ENCODE results near the gene ITGA2. TPM values are rescaled to one million over a fixed set of nuclear protein-coding genes. Genes with fewer than 3 reads are reported as not detected.

Gene ITGA2
- total and polyA plus RNA-seq, 9 of the 15 experiments (the other 6 are each of a cell fraction or from before 2014, with no cell fraction given) = 0.01 to 0.09 (median 0.03) TPM; not detected in 5

DNA sequence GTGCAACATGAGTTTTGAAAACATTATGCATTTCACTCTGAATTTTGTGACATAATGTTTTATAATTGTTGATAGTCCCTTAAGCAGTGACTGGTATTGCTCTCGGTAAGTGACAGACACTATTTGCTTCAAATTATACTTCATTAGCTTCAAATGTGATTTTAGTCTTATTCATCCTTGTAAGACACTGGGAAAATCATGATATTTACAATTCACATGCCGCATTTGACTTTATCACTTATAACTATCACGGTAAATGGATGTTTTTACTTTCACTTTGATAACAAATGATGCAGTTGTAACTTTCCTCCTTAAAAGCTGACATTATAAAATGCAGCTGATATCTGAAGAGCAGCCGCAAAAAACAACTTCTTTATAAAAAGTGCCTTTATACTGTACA lies 44.1 kb upstream of the ITGA2 start:
- FAIRE-seq (no peak), ATAC-seq (no peak), DNase-seq (ENCODE audit: extremely low read depth in 1 of 4, low spot score in 3 of 4) (no peak)
- Histone ChIP-seq H3K27ac (ENCODE audit: extremely low read depth, low read depth, low read length) (no peak overlapping the region), H3K4me1 (replicated peaks in 1 of 2; ENCODE audit: control insufficient read depth in 2 of 2, insufficient read depth in 2 of 2, low read length in 2 of 2) (no peaks in the 10 kb centered on the region), H3K9me1 (ENCODE audit: control insufficient read depth, insufficient read depth, low read length) (no peaks in the 10 kb centered on the region), H3K9ac (ENCODE audit: insufficient read depth in 1 of 2, low read depth in 2 of 2, low read length in 2 of 2) (no peak overlapping the region), H2AFZ (ENCODE audit: low read depth, low read length) (no peak overlapping the region), H4K20me1 (replicated peaks; ENCODE audit: control insufficient read depth, insufficient read depth, low read length) (no peaks in the 10 kb centered on the region), H3K79me2 (ENCODE audit: control insufficient read depth, insufficient read depth, low read length) (no peaks in the 10 kb centered on the region), H3K9me3 (replicated peaks; ENCODE audit: control insufficient read depth, insufficient read depth, low read depth, low read length) (no peaks in the 10 kb centered on the region), H3K4me2 (ENCODE audit: insufficient read depth, low read length) (no peak overlapping the region; the same call in 1 of the 2 replicates), H3K4me3 (no peak overlapping the region), H3K36me3 (ENCODE audit: control insufficient read depth, insufficient read depth, low read length) (no peaks in the 10 kb centered on the region), H3K27me3 (ENCODE audit: control insufficient read depth in 2 of 2, insufficient read depth in 2 of 2, low read length in 2 of 2) (peaks cover 0 to 4% of the 10 kb centered on the region in 2 experiments; a peak in 2 of 5 replicates)
- intact Hi-C loops (cut with micrococcal nuclease) (no loop called here), in situ Hi-C loops (cut with MboI) (loop anchor here (5.0 kb wide), 1 partner anchor 152 kb away; no protein-coding TSS in a partner anchor)
- CTCF ChIA-PET (ENCODE audit: low intra/inter-chr PET ratio) = interaction anchor here (0.5 kb wide), 1 partner anchor 369 kb away, joined by 3 read pairs; no protein-coding TSS in a partner anchor
- 5% methylated on average over 4 of the region's 4 CpGs for WGBS (ENCODE audit: insufficient coverage, low coverage, missing lambda C conversion rate)
- POLR2A ChIA-PET = no interaction called here
- no TSS peak for BruUV-seq (replicated peaks)
- TF ChIP-seq ETS2 (tag; IDR thresholded peaks at IDR 0.05; ENCODE audit: borderline replicate concordance, poor library complexity, severe bottlenecking) (no peak), SP2 (IDR thresholded peaks at IDR 0.05; ENCODE audit: extremely low read depth, low read depth, low read length, poor library complexity, severe bottlenecking) (no peak), CBFA2T3 (IDR thresholded peaks at IDR 0.05) (no peak), LEF1 (IDR thresholded peaks at IDR 0.05) (no peak), ZNF717 (CRISPR knock-in tag; IDR thresholded peaks at IDR 0.05) (no peak)
- TF ChIP-seq, protein P1, sequence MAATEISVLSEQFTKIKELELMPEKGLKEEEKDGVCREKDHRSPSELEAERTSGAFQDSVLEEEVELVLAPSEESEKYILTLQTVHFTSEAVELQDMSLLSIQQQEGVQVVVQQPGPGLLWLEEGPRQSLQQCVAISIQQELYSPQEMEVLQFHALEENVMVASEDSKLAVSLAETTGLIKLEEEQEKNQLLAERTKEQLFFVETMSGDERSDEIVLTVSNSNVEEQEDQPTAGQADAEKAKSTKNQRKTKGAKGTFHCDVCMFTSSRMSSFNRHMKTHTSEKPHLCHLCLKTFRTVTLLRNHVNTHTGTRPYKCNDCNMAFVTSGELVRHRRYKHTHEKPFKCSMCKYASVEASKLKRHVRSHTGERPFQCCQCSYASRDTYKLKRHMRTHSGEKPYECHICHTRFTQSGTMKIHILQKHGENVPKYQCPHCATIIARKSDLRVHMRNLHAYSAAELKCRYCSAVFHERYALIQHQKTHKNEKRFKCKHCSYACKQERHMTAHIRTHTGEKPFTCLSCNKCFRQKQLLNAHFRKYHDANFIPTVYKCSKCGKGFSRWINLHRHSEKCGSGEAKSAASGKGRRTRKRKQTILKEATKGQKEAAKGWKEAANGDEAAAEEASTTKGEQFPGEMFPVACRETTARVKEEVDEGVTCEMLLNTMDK (IDR thresholded peaks at IDR 0.05; ENCODE audit: borderline replicate concordance, insufficient read depth, low read depth, low read length, poor library complexity, severe bottlenecking) = no peak

All from K562 (cell line).